ENCODE measurements around the gene MAGI1. TPM values are rescaled to one million over a fixed set of nuclear protein-coding genes. Genes with fewer than 3 reads are reported as not detected.

MAGI1 gene
- total RNA-seq, 1 donor from 2014 or later, result 47.1 TPM

- Histone ChIP-seq H3K9me3 (no peaks in the 10 kb centered on the region), H3K4me3 (peak overlapping the region; percentile 45 to 76), H3K36me3 (no peaks in the 10 kb centered on the region), H3K27me3 (no peaks in the 10 kb centered on the region), H3K4me1 (peaks cover 29% of the 10 kb centered on the region), H3K27ac (peak overlapping the region; percentile 82)
- no peak for DNase-seq (ENCODE audit: extremely low spot score in 2 of 2)
- intact Hi-C loops (cut with DNase I), result loop anchor here (5.0 kb wide), 1 partner anchor 100 kb away; no protein-coding TSS in a partner anchor
- TF ChIP-seq CTCF (IDR thresholded peaks at IDR 0.05), result no peak
- no peak for TF ChIP-seq POLR2A (IDR thresholded peaks at IDR 0.05)
- TF ChIP-seq POLR2AphosphoS5 (IDR thresholded peaks at IDR 0.05; ENCODE audit: insufficient read depth in 1 of 2, low read depth in 1 of 2), result no peak
Observed at GRCh38 chr3:66037330-66037985, 1.3 kb downstream of the MAGI1 start.

GRCh38 chr3:66036586-66037148 is 2.1 kb downstream of the MAGI1 start:
- DNase-seq (ENCODE audit: extremely low spot score in 2 of 2), result no peak
- H3K36me3 ChIP-seq, result no peaks in the 10 kb centered on the region
- peak overlapping the region; percentile 45 to 76 for H3K4me3 ChIP-seq
- H3K27ac ChIP-seq, result peak overlapping the region; percentile 82
- TF ChIP-seq POLR2A (IDR thresholded peaks at IDR 0.05), result no peak
- TF ChIP-seq POLR2AphosphoS5 (IDR thresholded peaks at IDR 0.05; ENCODE audit: insufficient read depth in 1 of 2, low read depth in 1 of 2), result no peak
- TF ChIP-seq CTCF (IDR thresholded peaks at IDR 0.05), result no peak
- H3K4me1 ChIP-seq, result peaks cover 29% of the 10 kb centered on the region
- no peaks in the 10 kb centered on the region for H3K9me3 ChIP-seq
- intact Hi-C loops (cut with DNase I), result loop anchor here (5.0 kb wide), 1 partner anchor 101 kb away; no protein-coding TSS in a partner anchor
- no peaks in the 10 kb centered on the region for H3K27me3 ChIP-seq

GRCh38 chr3:66035763-66036477 is 2.8 kb downstream of the MAGI1 start:
- Histone ChIP-seq H3K36me3 (no peaks in the 10 kb centered on the region), H3K4me3 (peak overlapping the region in 1 of 2 donors; percentile 76), H3K27ac (no peak overlapping the region), H3K9me3 (no peaks in the 10 kb centered on the region), H3K4me1 (peaks cover 29% of the 10 kb centered on the region), H3K27me3 (no peaks in the 10 kb centered on the region)
- no peak for DNase-seq (ENCODE audit: extremely low spot score in 2 of 2)
- intact Hi-C loops (cut with DNase I), result loop anchor here (5.0 kb wide), 1 partner anchor 101 kb away; no protein-coding TSS in a partner anchor
- TF ChIP-seq POLR2A (IDR thresholded peaks at IDR 0.05) (no peak), POLR2AphosphoS5 (IDR thresholded peaks at IDR 0.05; ENCODE audit: insufficient read depth in 1 of 2, low read depth in 1 of 2) (no peak), CTCF (IDR thresholded peaks at IDR 0.05) (no peak)

- Histone ChIP-seq H3K9me3 (no peaks in the 10 kb centered on the region), H3K4me1 (peaks cover 26% of the 10 kb centered on the region), H3K4me3 (no peak overlapping the region), H3K27me3 (no peaks in the 10 kb centered on the region), H3K27ac (no peak overlapping the region), H3K36me3 (no peaks in the 10 kb centered on the region)
- intact Hi-C loops (cut with DNase I), result no loop called here
- DNase-seq (ENCODE audit: extremely low spot score in 2 of 2), result no peak
- no peak for TF ChIP-seq CTCF (IDR thresholded peaks at IDR 0.05)
- no peak for TF ChIP-seq POLR2AphosphoS5 (IDR thresholded peaks at IDR 0.05; ENCODE audit: insufficient read depth in 1 of 2, low read depth in 1 of 2)
- no peak for TF ChIP-seq POLR2A (IDR thresholded peaks at IDR 0.05)
Observed at GRCh38 chr3:66033241-66034138, 5.2 kb downstream of the MAGI1 start.

All from vagina (tissue), 2 donors.